ENCODE measurements around the gene CSRNP3. TPM values are rescaled to one million over a fixed set of nuclear protein-coding genes. Genes with fewer than 3 reads are reported as not detected.

Gene CSRNP3
- total RNA-seq, 6 donors from 2014 or later = 0.46 to 4.1 (median 1.5) TPM

DNA sequence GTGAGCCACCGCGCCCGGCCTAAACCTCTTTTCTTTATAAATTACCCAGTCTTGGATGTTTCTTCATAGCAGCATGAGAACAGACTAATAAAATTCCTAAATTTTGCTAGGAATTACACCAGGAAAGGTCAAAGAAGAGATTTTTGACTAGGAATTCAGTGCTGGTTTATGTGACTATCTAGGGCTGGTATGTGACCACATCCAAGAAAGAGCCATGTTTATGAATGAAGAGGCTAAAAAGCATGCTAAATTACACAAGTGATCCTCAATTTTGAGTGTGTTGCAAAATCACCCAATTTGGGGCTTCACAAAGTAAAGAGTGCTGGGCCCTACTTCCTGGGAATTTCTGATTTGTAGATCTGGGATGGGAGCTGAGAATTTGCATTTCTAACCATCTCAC is 123.6 kb downstream of the CSRNP3 start:
- no peaks in the 10 kb centered on the region for H3K9me3 ChIP-seq
- ATAC-seq (ENCODE audit: low FRiP score in 2 of 2) (no peak), DNase-seq (no peak)
- H3K4me1 ChIP-seq = no peaks in the 10 kb centered on the region
- no peaks in the 10 kb centered on the region for H3K36me3 ChIP-seq
- no peak overlapping the region for H3K4me3 ChIP-seq
- WGBS, 2 donors = 95 to 100% methylated on average over 3 of the region's 3 CpGs
- TF ChIP-seq, protein P1, sequence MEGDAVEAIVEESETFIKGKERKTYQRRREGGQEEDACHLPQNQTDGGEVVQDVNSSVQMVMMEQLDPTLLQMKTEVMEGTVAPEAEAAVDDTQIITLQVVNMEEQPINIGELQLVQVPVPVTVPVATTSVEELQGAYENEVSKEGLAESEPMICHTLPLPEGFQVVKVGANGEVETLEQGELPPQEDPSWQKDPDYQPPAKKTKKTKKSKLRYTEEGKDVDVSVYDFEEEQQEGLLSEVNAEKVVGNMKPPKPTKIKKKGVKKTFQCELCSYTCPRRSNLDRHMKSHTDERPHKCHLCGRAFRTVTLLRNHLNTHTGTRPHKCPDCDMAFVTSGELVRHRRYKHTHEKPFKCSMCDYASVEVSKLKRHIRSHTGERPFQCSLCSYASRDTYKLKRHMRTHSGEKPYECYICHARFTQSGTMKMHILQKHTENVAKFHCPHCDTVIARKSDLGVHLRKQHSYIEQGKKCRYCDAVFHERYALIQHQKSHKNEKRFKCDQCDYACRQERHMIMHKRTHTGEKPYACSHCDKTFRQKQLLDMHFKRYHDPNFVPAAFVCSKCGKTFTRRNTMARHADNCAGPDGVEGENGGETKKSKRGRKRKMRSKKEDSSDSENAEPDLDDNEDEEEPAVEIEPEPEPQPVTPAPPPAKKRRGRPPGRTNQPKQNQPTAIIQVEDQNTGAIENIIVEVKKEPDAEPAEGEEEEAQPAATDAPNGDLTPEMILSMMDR (IDR thresholded peaks at IDR 0.05) = no peak
- TF ChIP-seq EP300 (IDR thresholded peaks at IDR 0.05) (no peak), POLR2A (IDR thresholded peaks at IDR 0.05) (no peak), POLR2AphosphoS5 (IDR thresholded peaks at IDR 0.05) (no peak)
- no peaks in the 10 kb centered on the region for H3K27me3 ChIP-seq
- H3K27ac ChIP-seq = no peak overlapping the region

DNA sequence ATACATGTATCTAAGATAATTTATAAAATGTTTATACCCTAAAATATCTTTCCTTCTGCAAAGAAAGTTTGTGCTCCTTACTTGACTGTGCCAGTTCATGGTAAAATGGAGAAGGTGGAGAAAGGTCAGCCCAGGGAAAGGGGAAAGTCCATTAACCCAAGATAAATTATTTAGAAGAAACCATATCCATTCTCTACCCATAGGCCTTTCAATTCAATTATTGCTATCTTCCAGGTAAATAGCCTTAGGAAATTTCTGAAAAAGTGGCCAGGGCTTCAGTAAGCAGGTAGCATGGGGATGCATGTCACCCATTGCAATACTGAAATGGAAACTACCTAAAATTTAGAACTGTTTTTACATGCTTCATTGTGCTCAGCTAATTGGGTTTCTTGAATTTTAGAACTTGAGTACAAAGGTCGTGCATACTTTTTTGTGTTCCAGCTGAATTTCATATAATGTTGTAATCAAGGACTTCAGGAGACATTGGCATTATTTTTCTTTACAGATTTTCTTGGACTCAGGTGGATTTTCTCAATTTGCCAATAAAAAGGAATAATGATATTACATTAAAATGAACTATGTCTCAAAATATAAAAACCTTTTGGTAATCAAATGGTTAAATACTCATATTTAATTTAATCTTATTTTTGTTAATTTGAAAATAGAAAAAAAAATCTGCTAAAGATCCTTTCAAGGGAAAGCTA is 124.9 kb downstream of the CSRNP3 start:
- H3K27ac ChIP-seq = no peak overlapping the region
- WGBS, 2 donors = 96 to 100% methylated on average over 1 of the region's 1 CpG

DNA sequence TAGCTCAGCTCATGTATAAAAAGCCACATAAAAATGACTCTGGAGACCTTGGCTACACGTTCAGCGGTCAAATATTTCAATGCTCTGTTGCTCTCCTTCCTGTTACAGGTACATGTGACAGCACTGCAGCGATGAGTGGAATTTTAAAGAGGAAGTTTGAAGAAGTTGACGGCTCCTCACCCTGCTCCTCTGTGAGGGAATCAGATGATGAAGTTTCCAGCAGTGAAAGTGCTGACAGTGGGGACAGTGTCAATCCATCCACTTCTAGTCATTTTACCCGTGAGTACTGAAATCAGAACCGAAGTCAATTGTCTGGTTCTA is 125.4 kb downstream of the CSRNP3 start:
- Histone ChIP-seq H3K9me3 (no peaks in the 10 kb centered on the region), H3K27ac (no peak overlapping the region), H3K27me3 (no peaks in the 10 kb centered on the region), H3K4me1 (no peaks in the 10 kb centered on the region), H3K4me3 (no peak overlapping the region), H3K36me3 (no peaks in the 10 kb centered on the region)
- 55 to 69% methylated on average over 6 of the region's 6 CpGs for WGBS, 2 donors
- no peak for ATAC-seq (ENCODE audit: low FRiP score in 2 of 2)
- DNase-seq = no peak
- TF ChIP-seq POLR2AphosphoS5 (IDR thresholded peaks at IDR 0.05) (no peak), POLR2A (IDR thresholded peaks at IDR 0.05) (no peak), EP300 (IDR thresholded peaks at IDR 0.05) (no peak)
- TF ChIP-seq, protein P1 (IDR thresholded peaks at IDR 0.05) = no peak

More for the DNA sequence above, 124.9 kb downstream of the CSRNP3 start:
- no peak overlapping the region for H3K4me3 ChIP-seq
- H3K4me1 ChIP-seq = no peaks in the 10 kb centered on the region
- ATAC-seq (ENCODE audit: low FRiP score in 2 of 2) (no peak), DNase-seq (no peak)
- no peaks in the 10 kb centered on the region for H3K9me3 ChIP-seq
- TF ChIP-seq POLR2A (IDR thresholded peaks at IDR 0.05) = no peak
- TF ChIP-seq, protein P1 (IDR thresholded peaks at IDR 0.05) = no peak
- no peak for TF ChIP-seq EP300 (IDR thresholded peaks at IDR 0.05)
- no peak for TF ChIP-seq POLR2AphosphoS5 (IDR thresholded peaks at IDR 0.05)
- H3K36me3 ChIP-seq = no peaks in the 10 kb centered on the region
- H3K27me3 ChIP-seq = no peaks in the 10 kb centered on the region

DNA sequence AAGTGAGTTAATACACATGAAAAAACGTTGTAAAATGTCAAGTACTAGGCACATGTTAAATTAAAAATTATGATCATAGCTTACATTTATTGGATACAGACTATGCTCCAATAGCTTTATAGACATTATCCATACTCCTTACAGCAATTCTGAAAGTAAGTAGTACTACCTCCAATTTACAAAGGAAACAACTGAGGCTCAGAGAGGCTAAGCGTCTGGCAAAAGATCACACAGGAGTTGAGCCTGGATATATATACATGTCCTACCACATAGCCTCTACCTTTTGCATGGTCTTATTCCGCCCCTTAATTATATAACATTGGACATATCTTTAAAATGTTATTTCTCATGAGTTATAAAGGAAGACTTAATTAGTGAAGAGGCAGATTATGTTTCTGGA is 127.3 kb downstream of the CSRNP3 start:
- H3K4me1 ChIP-seq = peaks cover 0 to 6% (median 4%) of the 10 kb centered on the region in 4 donors
- H3K27me3 ChIP-seq = no peaks in the 10 kb centered on the region
- H3K36me3 ChIP-seq = no peaks in the 10 kb centered on the region
- WGBS, 2 donors = 88 to 92% methylated on average over 3 of the region's 3 CpGs
- no peak for ATAC-seq (ENCODE audit: low FRiP score in 2 of 2)
- TF ChIP-seq, protein P1 (IDR thresholded peaks at IDR 0.05) = no peak
- TF ChIP-seq POLR2A (IDR thresholded peaks at IDR 0.05) (no peak), EP300 (IDR thresholded peaks at IDR 0.05) (no peak), POLR2AphosphoS5 (IDR thresholded peaks at IDR 0.05) (no peak)
- no peak overlapping the region for H3K27ac ChIP-seq
- H3K9me3 ChIP-seq = no peaks in the 10 kb centered on the region
- no peak for DNase-seq
- H3K4me3 ChIP-seq = no peak overlapping the region

Measured in upper lobe of left lung (tissue), 6 donors.